Right lobe of liver (tissue), 4 donors: ENCODE data around the gene PIAS1.

ENCODE experiments used
- CTCF ChIP-seq, 4 donors: fragments of 200-600 bp in 3 of 4; fragments of 450-650 bp in 1 of 4; IDR thresholded peaks; one replicate each; pipeline versions ENCODE4 v1.5.1 to v1.8.0; 2016 to 2022; ENCODE audit warnings: antibody characterized with exemption in 4 of 4, mild to moderate bottlenecking in 2 of 4
- POLR2A ChIP-seq: fragments of 450-650 bp; IDR thresholded peaks from one replicate; pipeline ENCODE4 v1.6.1; 2017; ENCODE audit warnings: antibody characterized with exemption, mild to moderate bottlenecking
- donor health status: DM: no; HTN: no; CAD: no.
- donor health status: DM: no; HTN: no; CAD: no.
- donor health status: DM: no; HTN: yes; CAD: no.

- TF ChIP-seq CTCF (IDR thresholded peaks at IDR 0.05) (no peak), POLR2A (no peak)
Observed at GRCh38 chr15:68053001-68053400, 1.1 kb upstream of the PIAS1 start.
